Stomach (tissue), 9 donors: ENCODE results near the gene CDC6. TPM values are rescaled to one million over a fixed set of nuclear protein-coding genes. Genes with fewer than 3 reads are reported as not detected.

ENCODE experiments used
- DNase-seq, 2 donors: peaks; one replicate each; pipeline versions ENCODE4 v3.0.0 to v3.0.0-alpha.2; 2013 to 2019
- H3K27ac ChIP-seq, 5 donors: fragments of 200-600 bp in 4 of 5; sonication (generic) in 4 of 5; one replicate each; pipeline ENCODE4 v1.5.1; 2013 to 2019; ENCODE audit warnings: mild to moderate bottlenecking in 1 of 5, moderate library complexity in 1 of 5
- H3K27me3 ChIP-seq, 3 donors: fragments of 200-600 bp; sonication (generic); one replicate each; pipeline ENCODE4 v1.5.1; 2017 to 2019; ENCODE audit warnings: mixed run types in 1 of 3
- H3K36me3 ChIP-seq, 4 donors: fragments of 200-600 bp; sonication (generic); 1 replicate in 3 of 4; 2 replicates in 1 of 4; pipeline ENCODE4 v1.5.1; 2016 to 2019
- H3K4me1 ChIP-seq, 4 donors: fragments of 200-600 bp; sonication (generic); one replicate each; pipeline ENCODE4 v1.5.1; 2016 to 2019
- H3K4me3 ChIP-seq, 4 donors: fragments of 200-600 bp; sonication (generic) in 3 of 4; one replicate each; pipeline ENCODE4 v1.5.1; 2016 to 2019; ENCODE audit warnings: mild to moderate bottlenecking in 1 of 4
- H3K9me3 ChIP-seq, 4 donors: fragments of 200-600 bp; sonication (generic); one replicate each; pipeline ENCODE4 v1.5.1; 2016 to 2019
- EP300 ChIP-seq: sonication (generic); formaldehyde crosslinking; IDR thresholded peaks from one replicate; pipeline ENCODE4 v1.6.1; 2017; ENCODE audit warnings: antibody characterized with exemption
- POLR2A ChIP-seq, 4 donors: fragments of 450-650 bp; IDR thresholded peaks; one replicate each; pipeline ENCODE4 v1.6.1; 2016; ENCODE audit warnings: antibody characterized with exemption in 4 of 4, control low read depth in 2 of 4, mild to moderate bottlenecking in 1 of 4, moderate library complexity in 1 of 4
- POLR2AphosphoS5 ChIP-seq, 3 donors: sonication (generic); formaldehyde crosslinking; IDR thresholded peaks; one replicate each; pipeline ENCODE4 v1.6.1; 2016; ENCODE audit warnings: antibody characterized with exemption in 3 of 3
- WGBS, 5 donors: extraction: QIAGEN DNeasy Blood & Tissue Kit in 3 of 5; methylation state at CpG; one replicate each; pipeline versions ENCODE4 v1.1.5 to v1.1.7; 2013 to 2018; 5-methylcytosine and 5-hydroxymethylcytosine counted together
- intact Hi-C: fragments of 100-400 bp; cut with DNase I; formaldehyde crosslinking; loops from one replicate; pipeline ENCODE4 v1.15.1; 2023; ENCODE audit warnings: low total_unique reads
- polyA plus RNA-seq, 3 donors: library from polyadenylated mRNA; stranded (reverse); fragments of 200-250 nt; gene quantifications; one replicate each; pipeline ENCODE4 v1.2.3, GENCODE V29; 2013
- total RNA-seq, 5 donors: library from RNA; depleted of rRNA; stranded (reverse); fragments of >200 nt; gene quantifications; one replicate each; pipeline versions ENCODE4 v1.1.0 to v1.2.3, GENCODE V29; 2014 to 2016
- TF ChIP-seq, protein P1 (sequence below), 7 experiments: fragments of 450-650 bp in 4 of 7; fragments of 200-600 bp in 3 of 7; sonication (generic) in 3 of 7; IDR thresholded peaks; one replicate each; pipeline ENCODE4 v1.5.1; 2016 to 2019; ENCODE audit warnings: antibody characterized with exemption in 7 of 7, control low read depth in 2 of 7, mild to moderate bottlenecking in 1 of 7
- donor health status: healthy with polysubstance abuse.
- donor health status: Bipolar disorder and iron deficiency.
- donor health status: healthy.

The CDC6 gene
- total and polyA plus RNA-seq, 8 donors = 1.1 to 9.8 (median 3.1) TPM; not detected in 1

GRCh38 chr17:40243761-40244160 is 43.9 kb upstream of the CDC6 start:
- Histone ChIP-seq H3K4me3 (no peak overlapping the region), H3K36me3 (peaks cover 0 to 6% (median 0%) of the 10 kb centered on the region in 4 donors), H3K27ac (no peak overlapping the region), H3K27me3 (no peaks in the 10 kb centered on the region), H3K9me3 (no peaks in the 10 kb centered on the region), H3K4me1 (peaks cover 0 to 56% (median 24%) of the 10 kb centered on the region in 4 donors)
- intact Hi-C loops = no loop called here
- DNase-seq = no peak
- TF ChIP-seq, protein P1, sequence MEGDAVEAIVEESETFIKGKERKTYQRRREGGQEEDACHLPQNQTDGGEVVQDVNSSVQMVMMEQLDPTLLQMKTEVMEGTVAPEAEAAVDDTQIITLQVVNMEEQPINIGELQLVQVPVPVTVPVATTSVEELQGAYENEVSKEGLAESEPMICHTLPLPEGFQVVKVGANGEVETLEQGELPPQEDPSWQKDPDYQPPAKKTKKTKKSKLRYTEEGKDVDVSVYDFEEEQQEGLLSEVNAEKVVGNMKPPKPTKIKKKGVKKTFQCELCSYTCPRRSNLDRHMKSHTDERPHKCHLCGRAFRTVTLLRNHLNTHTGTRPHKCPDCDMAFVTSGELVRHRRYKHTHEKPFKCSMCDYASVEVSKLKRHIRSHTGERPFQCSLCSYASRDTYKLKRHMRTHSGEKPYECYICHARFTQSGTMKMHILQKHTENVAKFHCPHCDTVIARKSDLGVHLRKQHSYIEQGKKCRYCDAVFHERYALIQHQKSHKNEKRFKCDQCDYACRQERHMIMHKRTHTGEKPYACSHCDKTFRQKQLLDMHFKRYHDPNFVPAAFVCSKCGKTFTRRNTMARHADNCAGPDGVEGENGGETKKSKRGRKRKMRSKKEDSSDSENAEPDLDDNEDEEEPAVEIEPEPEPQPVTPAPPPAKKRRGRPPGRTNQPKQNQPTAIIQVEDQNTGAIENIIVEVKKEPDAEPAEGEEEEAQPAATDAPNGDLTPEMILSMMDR (IDR thresholded peaks at IDR 0.05) = no peak
- TF ChIP-seq POLR2AphosphoS5 (IDR thresholded peaks at IDR 0.05) (no peak), EP300 (no peak), POLR2A (IDR thresholded peaks at IDR 0.05) (no peak)
- WGBS, 5 donors = 89 to 92% (median 91%) methylated on average over 3 of the region's 3 CpGs

- TF ChIP-seq EP300 (no peak), POLR2A (IDR thresholded peaks at IDR 0.05) (no peak), POLR2AphosphoS5 (IDR thresholded peaks at IDR 0.05) (no peak)
- TF ChIP-seq, protein P1 (IDR thresholded peaks at IDR 0.05) = no peak
- H3K4me3 ChIP-seq = no peak overlapping the region
- peaks cover 0 to 6% (median 0%) of the 10 kb centered on the region in 4 donors for H3K36me3 ChIP-seq
- no peak for DNase-seq
- H3K27ac ChIP-seq = no peak overlapping the region
- H3K4me1 ChIP-seq = peaks cover 0 to 60% (median 27%) of the 10 kb centered on the region in 4 donors
- 66 to 76% (median 71%) methylated on average over 4 of the region's 4 CpGs for WGBS, 5 donors
- no peaks in the 10 kb centered on the region for H3K27me3 ChIP-seq
- intact Hi-C loops = no loop called here
- H3K9me3 ChIP-seq = no peaks in the 10 kb centered on the region
These were observed 43.4 kb upstream of the CDC6 start for GRCh38 chr17:40244255-40244654.

GRCh38 chr17:40247926-40248495 is 39.7 kb upstream of the CDC6 start:
- TF ChIP-seq, protein P1 (IDR thresholded peaks at IDR 0.05) = no peak
- TF ChIP-seq EP300 (no peak), POLR2A (IDR thresholded peaks at IDR 0.05) (no peak), POLR2AphosphoS5 (IDR thresholded peaks at IDR 0.05) (no peak)
- Histone ChIP-seq H3K4me1 (peaks cover 0 to 51% (median 23%) of the 10 kb centered on the region in 4 donors), H3K9me3 (no peaks in the 10 kb centered on the region), H3K36me3 (no peaks in the 10 kb centered on the region), H3K4me3 (no peak overlapping the region), H3K27ac (no peak overlapping the region), H3K27me3 (no peaks in the 10 kb centered on the region)
- 83 to 88% (median 84%) methylated on average over 7 of the region's 7 CpGs for WGBS, 5 donors
- DNase-seq = no peak
- intact Hi-C loops = no loop called here

- Histone ChIP-seq H3K36me3 (no peaks in the 10 kb centered on the region), H3K27ac (no peak overlapping the region), H3K27me3 (no peaks in the 10 kb centered on the region), H3K4me1 (peaks cover 0 to 46% (median 20%) of the 10 kb centered on the region in 4 donors), H3K4me3 (no peak overlapping the region), H3K9me3 (no peaks in the 10 kb centered on the region)
- WGBS, 5 donors = 86 to 100% (median 92%) methylated on average over 1 of the region's 1 CpG
- DNase-seq = no peak
- intact Hi-C loops = no loop called here
- TF ChIP-seq POLR2AphosphoS5 (IDR thresholded peaks at IDR 0.05) = no peak
- TF ChIP-seq POLR2A (IDR thresholded peaks at IDR 0.05) = no peak
- TF ChIP-seq EP300 = no peak
- TF ChIP-seq, protein P1 (IDR thresholded peaks at IDR 0.05) = no peak
These were observed 39.2 kb upstream of the CDC6 start for GRCh38 chr17:40248507-40248906.
